Neural cell (in vitro differentiated cells): Measurements from ENCODE around the gene SPRING1. TPM values are rescaled to one million over a fixed set of nuclear protein-coding genes. Genes with fewer than 3 reads are reported as not detected.
A peak's percentile ranks its signal among the peaks of the same experiment; 100 is the strongest.

ENCODE experiments used
- H2AFZ ChIP-seq: fragments of 200-600, 300-800 bp; sonication (generic), shearing (Covaris generic); 2 replicates; pipeline ENCODE4 v1.6.0; 2014; ENCODE audit warnings: low read depth, mild to moderate bottlenecking, antibody characterized with exemption, low read length, moderate library complexity
- H3F3A ChIP-seq: fragments of 200-600 bp; shearing (Covaris generic); 2 replicates; pipeline ENCODE4 v1.6.1; 2016; ENCODE audit warnings: mild to moderate bottlenecking, moderate library complexity, mixed read lengths, antibody characterized with exemption, low read length; ENCODE audit not compliant: insufficient read depth, poor library complexity, severe bottlenecking
- H3K27ac ChIP-seq: fragments of 200-600, 300-800 bp; sonication (generic), shearing (Covaris generic); 2 replicates; pipeline ENCODE4 v1.5.1; 2014; ENCODE audit warnings: mild to moderate bottlenecking, low read length, moderate library complexity
- H3K27me3 ChIP-seq: fragments of 300-800, 200-600 bp; sonication (generic), shearing (Covaris generic); 2 replicates; pipeline ENCODE4 v1.6.0; 2014; ENCODE audit warnings: mild to moderate bottlenecking, low read depth, low read length, moderate library complexity; ENCODE audit not compliant: insufficient read depth
- H3K36me3 ChIP-seq: fragments of 300-800, 200-600 bp; sonication (generic), shearing (Covaris generic); 2 replicates; pipeline ENCODE4 v1.5.1; 2014; ENCODE audit warnings: mild to moderate bottlenecking, antibody characterized with exemption, low read length, moderate library complexity; ENCODE audit not compliant: insufficient read depth
- H3K4me2 ChIP-seq: fragments of 300-800, 200-600 bp; sonication (generic), shearing (Covaris generic); 2 replicates; pipeline ENCODE4 v1.6.0; 2014; ENCODE audit warnings: mild to moderate bottlenecking, low read length
- H3K4me3 ChIP-seq: fragments of 300-800, 200-600 bp; sonication (generic), shearing (Covaris generic); 2 replicates; pipeline ENCODE4 v1.5.1; 2014; ENCODE audit warnings: mild to moderate bottlenecking, low read length, moderate library complexity
- H3K79me2 ChIP-seq: fragments of 200-600 bp; shearing (Covaris generic); replicated peaks from 2 replicates; pipeline ENCODE4 v1.6.0; 2014; ENCODE audit warnings: mild to moderate bottlenecking, low read length, moderate library complexity; ENCODE audit not compliant: insufficient read depth
- H3K9ac ChIP-seq: fragments of 300-800, 200-600 bp; sonication (generic), shearing (Covaris generic); 2 replicates; pipeline ENCODE4 v1.6.1; 2016; ENCODE audit warnings: mild to moderate bottlenecking, low read length, mixed read lengths
- H3K9me2 ChIP-seq: fragments of 200-600 bp; shearing (Covaris generic); 2 replicates; pipeline ENCODE4 v1.6.1; 2016; ENCODE audit warnings: mild to moderate bottlenecking, low read length, mixed read lengths; ENCODE audit not compliant: insufficient read depth
- H3K9me3 ChIP-seq: fragments of 200-600, 300-800 bp; sonication (generic), shearing (Covaris generic); 2 replicates; pipeline ENCODE4 v1.6.1; 2016; ENCODE audit warnings: mild to moderate bottlenecking, mixed run types, low read length, moderate library complexity, mixed read lengths
- H4K20me1 ChIP-seq: fragments of 200-600 bp; shearing (Covaris generic); 2 replicates; pipeline ENCODE4 v1.6.1; 2016; ENCODE audit warnings: mild to moderate bottlenecking, mixed run types; ENCODE audit not compliant: insufficient read depth
- CTCF ChIP-seq: fragments of 450-650 bp; IDR thresholded peaks from 2 replicates; pipeline ENCODE4 v1.5.1; 2014; ENCODE audit warnings: antibody characterized with exemption, mild to moderate bottlenecking, moderate library complexity; ENCODE audit not compliant: poor library complexity, severe bottlenecking
- EP300 ChIP-seq: fragments of 450-650 bp; conservative IDR thresholded peaks from 2 replicates; pipeline ENCODE4 v1.6.1; 2014; ENCODE audit warnings: antibody characterized with exemption, mild to moderate bottlenecking, moderate library complexity; ENCODE audit not compliant: poor library complexity, severe bottlenecking
- EZH2 ChIP-seq: fragments of 200-600, 300-800 bp; shearing (Covaris generic), sonication (generic); IDR thresholded peaks from 2 replicates; pipeline ENCODE4 v1.6.1; 2014; ENCODE audit warnings: antibody characterized with exemption, low read length, borderline replicate concordance, mild to moderate bottlenecking; ENCODE audit not compliant: insufficient read depth, poor library complexity, severe bottlenecking
- MXI1 ChIP-seq: fragments of 450-650 bp; conservative IDR thresholded peaks from 2 replicates; pipeline ENCODE4 v1.6.1; 2014; ENCODE audit warnings: antibody characterized with exemption, mild to moderate bottlenecking; ENCODE audit not compliant: poor library complexity, severe bottlenecking
- POLR2AphosphoS5 ChIP-seq: IDR thresholded peaks from 2 replicates; pipeline ENCODE4 v1.6.1; 2012
- RAD21 ChIP-seq: fragments of 450-650 bp; conservative IDR thresholded peaks from 2 replicates; pipeline ENCODE4 v1.6.1; 2014; ENCODE audit warnings: antibody characterized with exemption, mild to moderate bottlenecking, moderate library complexity
- SMC3 ChIP-seq: fragments of 450-650 bp; conservative IDR thresholded peaks from 2 replicates; pipeline ENCODE4 v1.6.1; 2014; ENCODE audit warnings: antibody characterized with exemption, mild to moderate bottlenecking, moderate library complexity; ENCODE audit not compliant: poor library complexity
- TAF1 ChIP-seq: IDR thresholded peaks from 2 replicates; pipeline ENCODE4 v1.6.1; 2012; ENCODE audit warnings: low read depth
- polyA plus RNA-seq: library from polyadenylated mRNA; depleted of rRNA; stranded (reverse); fragments of >200 nt; gene quantifications from 2 replicates; pipeline ENCODE4 v1.2.3, GENCODE V29; 2014
- TF ChIP-seq, protein P1 (sequence below): IDR thresholded peaks from 2 replicates; pipeline ENCODE4 v1.6.1; 2012; ENCODE audit warnings: borderline replicate concordance

SPRING1 gene
- polyA plus RNA-seq, 1 donor from 2014 or later = 48.1 TPM

DNA sequence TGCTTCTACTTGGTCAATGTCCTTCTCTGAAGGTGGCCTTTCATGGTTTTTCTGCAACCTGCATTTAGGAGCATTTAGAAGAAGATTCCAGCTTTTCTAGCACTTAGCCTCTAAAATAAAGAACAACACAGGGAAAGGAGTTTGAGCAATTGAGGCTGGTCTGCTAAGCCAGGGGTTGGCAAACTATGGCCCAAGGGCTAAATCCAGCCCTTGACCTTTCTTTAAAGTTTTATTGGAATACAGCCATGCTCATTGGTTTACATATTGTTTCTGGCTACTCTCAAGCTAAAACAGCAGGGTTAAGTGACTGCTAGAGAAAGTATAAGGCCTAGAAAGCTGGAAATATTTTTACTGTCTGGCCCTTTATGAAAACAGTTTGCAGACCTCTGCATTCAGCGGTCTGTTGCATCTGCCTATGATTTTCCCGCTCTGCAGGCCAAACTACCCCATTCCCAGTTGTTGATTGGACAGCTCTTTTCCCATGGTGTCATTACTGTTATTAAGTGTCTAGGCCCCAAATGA, 39.3 kb downstream of the SPRING1 start:
- H3K4me3 ChIP-seq = no peak overlapping the region
- H4K20me1 ChIP-seq = no peaks in the 10 kb centered on the region
- peaks cover 3% of the 10 kb centered on the region for H3F3A ChIP-seq
- no peak overlapping the region for H3K4me2 ChIP-seq
- H3K36me3 ChIP-seq = no peaks in the 10 kb centered on the region
- H3K9me2 ChIP-seq = no peaks in the 10 kb centered on the region
- H3K27ac ChIP-seq = no peak overlapping the region
- no peak overlapping the region for H3K9ac ChIP-seq
- no peaks in the 10 kb centered on the region for H3K9me3 ChIP-seq
- TF ChIP-seq POLR2AphosphoS5 (no peak), SMC3 (no peak), EP300 (no peak)
- H3K79me2 ChIP-seq = no peaks in the 10 kb centered on the region
- H2AFZ ChIP-seq = no peak overlapping the region
- H3K27me3 ChIP-seq = no peaks in the 10 kb centered on the region

DNA sequence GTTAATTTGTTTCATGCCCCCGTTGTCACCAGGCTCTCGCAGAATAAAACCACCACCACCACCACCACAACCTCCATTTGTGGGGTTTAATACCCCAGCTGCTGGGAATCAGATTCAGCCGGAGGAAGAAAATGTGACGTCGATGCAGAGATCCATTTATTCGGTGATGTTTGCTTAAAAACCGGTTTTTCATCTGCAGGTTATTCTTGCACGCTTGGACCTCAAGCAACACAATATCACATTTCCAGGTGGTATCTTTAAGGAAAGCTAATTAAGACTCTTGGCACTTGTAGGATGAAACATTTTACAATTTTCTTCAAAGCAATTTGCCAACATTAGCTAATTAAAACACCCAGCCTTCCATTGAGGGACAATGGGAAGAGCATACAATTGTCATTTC, 39.8 kb downstream of the SPRING1 start:
- no peak overlapping the region for H2AFZ ChIP-seq
- TF ChIP-seq POLR2AphosphoS5 (no peak), TAF1 (no peak), CTCF (no peak), EZH2 (no peak), MXI1 (no peak), RAD21 (no peak), SMC3 (no peak), EP300 (no peak)
- TF ChIP-seq, protein P1, sequence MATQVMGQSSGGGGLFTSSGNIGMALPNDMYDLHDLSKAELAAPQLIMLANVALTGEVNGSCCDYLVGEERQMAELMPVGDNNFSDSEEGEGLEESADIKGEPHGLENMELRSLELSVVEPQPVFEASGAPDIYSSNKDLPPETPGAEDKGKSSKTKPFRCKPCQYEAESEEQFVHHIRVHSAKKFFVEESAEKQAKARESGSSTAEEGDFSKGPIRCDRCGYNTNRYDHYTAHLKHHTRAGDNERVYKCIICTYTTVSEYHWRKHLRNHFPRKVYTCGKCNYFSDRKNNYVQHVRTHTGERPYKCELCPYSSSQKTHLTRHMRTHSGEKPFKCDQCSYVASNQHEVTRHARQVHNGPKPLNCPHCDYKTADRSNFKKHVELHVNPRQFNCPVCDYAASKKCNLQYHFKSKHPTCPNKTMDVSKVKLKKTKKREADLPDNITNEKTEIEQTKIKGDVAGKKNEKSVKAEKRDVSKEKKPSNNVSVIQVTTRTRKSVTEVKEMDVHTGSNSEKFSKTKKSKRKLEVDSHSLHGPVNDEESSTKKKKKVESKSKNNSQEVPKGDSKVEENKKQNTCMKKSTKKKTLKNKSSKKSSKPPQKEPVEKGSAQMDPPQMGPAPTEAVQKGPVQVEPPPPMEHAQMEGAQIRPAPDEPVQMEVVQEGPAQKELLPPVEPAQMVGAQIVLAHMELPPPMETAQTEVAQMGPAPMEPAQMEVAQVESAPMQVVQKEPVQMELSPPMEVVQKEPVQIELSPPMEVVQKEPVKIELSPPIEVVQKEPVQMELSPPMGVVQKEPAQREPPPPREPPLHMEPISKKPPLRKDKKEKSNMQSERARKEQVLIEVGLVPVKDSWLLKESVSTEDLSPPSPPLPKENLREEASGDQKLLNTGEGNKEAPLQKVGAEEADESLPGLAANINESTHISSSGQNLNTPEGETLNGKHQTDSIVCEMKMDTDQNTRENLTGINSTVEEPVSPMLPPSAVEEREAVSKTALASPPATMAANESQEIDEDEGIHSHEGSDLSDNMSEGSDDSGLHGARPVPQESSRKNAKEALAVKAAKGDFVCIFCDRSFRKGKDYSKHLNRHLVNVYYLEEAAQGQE = no peak
- no peaks in the 10 kb centered on the region for H3K79me2 ChIP-seq
- peak overlapping the region; percentile 38 for H3K4me3 ChIP-seq
- H3K9ac ChIP-seq = peak overlapping the region; percentile 22
- peaks cover 3% of the 10 kb centered on the region for H3F3A ChIP-seq
- H4K20me1 ChIP-seq = no peaks in the 10 kb centered on the region
- H3K9me3 ChIP-seq = no peaks in the 10 kb centered on the region
- H3K4me2 ChIP-seq = no peak overlapping the region
- no peaks in the 10 kb centered on the region for H3K27me3 ChIP-seq
- no peaks in the 10 kb centered on the region for H3K36me3 ChIP-seq
- peak overlapping the region; percentile 58 for H3K27ac ChIP-seq
- H3K9me2 ChIP-seq = no peaks in the 10 kb centered on the region
